ENCODE results near the gene UBR1.

- TF ChIP-seq CTCF (IDR thresholded peaks at IDR 0.05; ENCODE audit: insufficient read depth, low read length, poor library complexity, severe bottlenecking) (no peak), EZH2phosphoT487 (conservative IDR thresholded peaks at IDR 0.05; ENCODE audit: low read length) (no peak)
Observed at GRCh38 chr15:43095708-43096347, 10.0 kb downstream of the UBR1 start.

Measured in SU-DHL-6 (cell line).